ENCODE results near the gene PPP2CA. TPM values are rescaled to one million over a fixed set of nuclear protein-coding genes. Genes with fewer than 3 reads are reported as not detected.

PPP2CA gene
- total and polyA plus RNA-seq, 3 experiments from 2014 or later = 189 to 232 (median 210) TPM

GRCh38 chr5:134207696-134208095 lies 18.2 kb downstream of the PPP2CA start:
- peaks cover 55% of the 10 kb centered on the region for H3K4me1 ChIP-seq (ENCODE audit: insufficient read depth, low read length)
- Mint-ChIP-seq H3K27me3 (peaks cover 0 to 4% of the 10 kb centered on the region in 2 donors), H3K4me1 (peaks cover 53 to 78% (median 66%) of the 10 kb centered on the region in 3 donors), H3K36me3 (peaks cover 4 to 45% (median 10%) of the 10 kb centered on the region in 3 donors), H3K27ac (peak overlapping the region in 3 of 8 donors; percentile 46 to 69 (median 66)), H3K4me3 (peak overlapping the region in 2 of 7 donors; percentile 8 to 15), H3K9me3 (no peaks in the 10 kb centered on the region)
- no peak overlapping the region for H3K4me3 ChIP-seq (ENCODE audit: low read length)
- H3K27ac ChIP-seq (ENCODE audit: low read depth, low read length) = no peak overlapping the region
- H3K27me3 ChIP-seq (ENCODE audit: insufficient read depth, low read length, poor library complexity, severe bottlenecking) = no peaks in the 10 kb centered on the region
- no peak for DNase-seq
- H3K9me3 ChIP-seq (ENCODE audit: low read length) = no peaks in the 10 kb centered on the region
- ChIA-PET POLR2A (no interaction called here), CTCF (interaction anchor here (1.6 to 2.0 kb wide), 2 partner anchors 19 to 198 kb away, joined by 3 to 6 read pairs; partner anchors contain the start of gene PPP2CA)
- peaks cover 21% of the 10 kb centered on the region for H3K36me3 ChIP-seq (ENCODE audit: insufficient read depth, low read length)

- no peak overlapping the region for H3K4me3 ChIP-seq (ENCODE audit: low read length)
- peaks cover 24% of the 10 kb centered on the region for H3K36me3 ChIP-seq (ENCODE audit: insufficient read depth, low read length)
- Mint-ChIP-seq H3K27ac (peak overlapping the region in 2 of 8 donors; percentile 10 to 80), H3K27me3 (peaks cover 0 to 4% of the 10 kb centered on the region in 2 donors), H3K9me3 (no peaks in the 10 kb centered on the region), H3K36me3 (peaks cover 4 to 52% (median 14%) of the 10 kb centered on the region in 3 donors), H3K4me1 (peaks cover 50 to 77% (median 64%) of the 10 kb centered on the region in 3 donors), H3K4me3 (no peak overlapping the region)
- no peaks in the 10 kb centered on the region for H3K9me3 ChIP-seq (ENCODE audit: low read length)
- no peak for DNase-seq
- H3K27me3 ChIP-seq (ENCODE audit: insufficient read depth, low read length, poor library complexity, severe bottlenecking) = no peaks in the 10 kb centered on the region
- no peak overlapping the region for H3K27ac ChIP-seq (ENCODE audit: low read depth, low read length)
- H3K4me1 ChIP-seq (ENCODE audit: insufficient read depth, low read length) = peaks cover 52% of the 10 kb centered on the region
- POLR2A ChIA-PET = no interaction called here
- CTCF ChIA-PET = interaction anchor here (0.7 to 1.6 kb wide), 4 partner anchors 86 to 380 kb away, joined by 3 read pairs; no protein-coding TSS in a partner anchor
These were observed 19.2 kb downstream of the PPP2CA start for GRCh38 chr5:134206627-134207160.

DNA sequence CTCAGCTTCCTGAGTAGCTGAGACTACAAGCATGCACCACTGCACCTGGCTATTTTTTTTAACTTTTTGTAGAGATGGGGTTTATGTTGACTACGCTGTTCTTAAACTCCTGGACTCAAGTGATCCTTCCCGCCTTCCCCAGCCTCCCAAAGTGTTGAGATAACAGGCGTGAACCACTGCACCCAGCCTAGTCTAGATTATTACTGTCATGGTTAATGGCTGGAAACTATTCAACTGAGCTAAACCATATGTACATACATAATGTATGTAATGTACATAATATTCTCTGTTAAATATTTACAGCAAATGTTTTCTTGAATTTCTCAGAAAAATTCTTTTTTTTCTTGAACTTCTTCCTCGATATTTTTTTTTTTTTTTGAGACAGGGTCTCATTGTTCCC lies 21.3 kb downstream of the PPP2CA start:
- Histone ChIP-seq H3K4me3 (ENCODE audit: low read length) (no peak overlapping the region), H3K4me1 (ENCODE audit: insufficient read depth, low read length) (peaks cover 31% of the 10 kb centered on the region), H3K27ac (ENCODE audit: low read depth, low read length) (no peak overlapping the region), H3K9me3 (ENCODE audit: low read length) (no peaks in the 10 kb centered on the region), H3K27me3 (ENCODE audit: insufficient read depth, low read length, poor library complexity, severe bottlenecking) (no peaks in the 10 kb centered on the region), H3K36me3 (ENCODE audit: insufficient read depth, low read length) (peaks cover 45% of the 10 kb centered on the region)
- Mint-ChIP-seq H3K9me3 (no peaks in the 10 kb centered on the region), H3K4me3 (no peak overlapping the region), H3K27ac (peak overlapping the region in 4 of 8 donors; percentile 58 to 69 (median 64)), H3K27me3 (peaks cover 0 to 2% of the 10 kb centered on the region in 2 donors), H3K4me1 (peaks cover 41 to 60% (median 49%) of the 10 kb centered on the region in 3 donors), H3K36me3 (peaks cover 10 to 70% (median 23%) of the 10 kb centered on the region in 3 donors)
- ChIA-PET POLR2A (interaction anchor here (0.7 to 1.8 kb wide), 3 partner anchors 11 to 426 kb away, joined by 3 to 5 read pairs (median 4); no protein-coding TSS in a partner anchor), CTCF (interaction anchor here (0.8 to 1.8 kb wide), 3 partner anchors 13 to 165 kb away, joined by 3 to 4 read pairs (median 3); no protein-coding TSS in a partner anchor)
- DNase-seq = no peak

- CTCF ChIA-PET = interaction anchor here (1.8 kb wide), 1 partner anchor 18 kb away, joined by 4 read pairs; no protein-coding TSS in a partner anchor
These were observed 22.2 kb downstream of the PPP2CA start for GRCh38 chr5:134203630-134204029.

GRCh38 chr5:134195666-134196065 lies 30.2 kb downstream of the PPP2CA start:
- Histone ChIP-seq H3K9me3 (ENCODE audit: low read length) (no peaks in the 10 kb centered on the region), H3K27me3 (ENCODE audit: insufficient read depth, low read length, poor library complexity, severe bottlenecking) (no peaks in the 10 kb centered on the region), H3K36me3 (ENCODE audit: insufficient read depth, low read length) (peaks cover 26% of the 10 kb centered on the region), H3K4me1 (ENCODE audit: insufficient read depth, low read length) (no peaks in the 10 kb centered on the region), H3K4me3 (ENCODE audit: low read length) (no peak overlapping the region), H3K27ac (ENCODE audit: low read depth, low read length) (no peak overlapping the region)
- peaks cover 5 to 60% (median 22%) of the 10 kb centered on the region in 3 donors for H3K36me3 Mint-ChIP-seq
- H3K27me3 Mint-ChIP-seq = no peaks in the 10 kb centered on the region
- ChIA-PET POLR2A (interaction anchor here (0.8 kb wide), 1 partner anchor 13 kb away, joined by 3 read pairs; no protein-coding TSS in a partner anchor), CTCF (interaction anchor here (1.2 to 1.4 kb wide), 2 partner anchors 12 to 156 kb away, joined by 3 to 6 read pairs; no protein-coding TSS in a partner anchor)
- no peak overlapping the region for H3K27ac Mint-ChIP-seq
- no peaks in the 10 kb centered on the region for H3K4me1 Mint-ChIP-seq
- no peak for DNase-seq
- no peaks in the 10 kb centered on the region for H3K9me3 Mint-ChIP-seq
- H3K4me3 Mint-ChIP-seq = no peak overlapping the region

More at GRCh38 chr5:134203630-134204029, 22.2 kb downstream of the PPP2CA start:
- no peak overlapping the region for H3K4me3 Mint-ChIP-seq
- POLR2A ChIA-PET = interaction anchor here (0.6 to 1.8 kb wide), 2 partner anchors 12 to 17 kb away, joined by 5 to 7 read pairs; no protein-coding TSS in a partner anchor
- Histone ChIP-seq H3K4me3 (ENCODE audit: low read length) (no peak overlapping the region), H3K4me1 (ENCODE audit: insufficient read depth, low read length) (peaks cover 22% of the 10 kb centered on the region), H3K36me3 (ENCODE audit: insufficient read depth, low read length) (peaks cover 54% of the 10 kb centered on the region), H3K27me3 (ENCODE audit: insufficient read depth, low read length, poor library complexity, severe bottlenecking) (no peaks in the 10 kb centered on the region), H3K27ac (ENCODE audit: low read depth, low read length) (no peak overlapping the region), H3K9me3 (ENCODE audit: low read length) (no peaks in the 10 kb centered on the region)
- no peak overlapping the region for H3K27ac Mint-ChIP-seq
- H3K4me1 Mint-ChIP-seq = peaks cover 32 to 50% (median 40%) of the 10 kb centered on the region in 3 donors
- no peaks in the 10 kb centered on the region for H3K9me3 Mint-ChIP-seq
- DNase-seq = no peak
- H3K36me3 Mint-ChIP-seq = peaks cover 10 to 80% (median 28%) of the 10 kb centered on the region in 3 donors
- H3K27me3 Mint-ChIP-seq = peaks cover 0 to 1% of the 10 kb centered on the region in 2 donors

DNA sequence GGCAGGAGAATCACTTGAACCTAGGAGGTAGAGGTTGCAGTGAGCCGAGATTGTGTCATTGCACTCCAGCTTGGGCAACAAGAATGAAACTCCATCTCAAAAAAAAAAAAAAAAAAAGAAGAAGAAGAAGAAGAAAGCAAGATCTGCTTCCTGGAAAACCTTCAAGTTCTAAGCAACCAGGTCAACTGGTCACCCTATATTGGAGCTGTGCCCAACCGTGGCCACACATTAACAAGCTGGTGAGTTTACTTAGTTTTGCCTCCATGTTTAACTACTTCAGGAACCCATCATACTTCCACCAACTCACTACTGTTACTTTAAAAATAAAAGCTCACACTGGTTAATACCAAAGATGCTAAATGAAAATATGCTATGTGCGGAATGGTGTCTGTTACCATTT lies 36.8 kb downstream of the PPP2CA start:
- Mint-ChIP-seq H3K27me3 (peaks cover 0 to 1% of the 10 kb centered on the region in 2 donors), H3K9me3 (no peaks in the 10 kb centered on the region), H3K36me3 (peaks cover 0 to 2% (median 2%) of the 10 kb centered on the region in 3 donors), H3K4me3 (no peak overlapping the region), H3K4me1 (no peaks in the 10 kb centered on the region), H3K27ac (no peak overlapping the region)
- ChIA-PET CTCF (interaction anchor here (1.7 kb wide), 1 partner anchor 100 kb away, joined by 5 read pairs; no protein-coding TSS in a partner anchor), POLR2A (interaction anchor here (0.6 kb wide), 1 partner anchor 1230 kb away, joined by 3 read pairs; no protein-coding TSS in a partner anchor)
- Histone ChIP-seq H3K27ac (ENCODE audit: low read depth, low read length) (no peak overlapping the region), H3K36me3 (ENCODE audit: insufficient read depth, low read length) (no peaks in the 10 kb centered on the region), H3K4me3 (ENCODE audit: low read length) (no peak overlapping the region), H3K27me3 (ENCODE audit: insufficient read depth, low read length, poor library complexity, severe bottlenecking) (no peaks in the 10 kb centered on the region), H3K9me3 (ENCODE audit: low read length) (no peaks in the 10 kb centered on the region), H3K4me1 (ENCODE audit: insufficient read depth, low read length) (no peaks in the 10 kb centered on the region)
- DNase-seq = no peak

DNA sequence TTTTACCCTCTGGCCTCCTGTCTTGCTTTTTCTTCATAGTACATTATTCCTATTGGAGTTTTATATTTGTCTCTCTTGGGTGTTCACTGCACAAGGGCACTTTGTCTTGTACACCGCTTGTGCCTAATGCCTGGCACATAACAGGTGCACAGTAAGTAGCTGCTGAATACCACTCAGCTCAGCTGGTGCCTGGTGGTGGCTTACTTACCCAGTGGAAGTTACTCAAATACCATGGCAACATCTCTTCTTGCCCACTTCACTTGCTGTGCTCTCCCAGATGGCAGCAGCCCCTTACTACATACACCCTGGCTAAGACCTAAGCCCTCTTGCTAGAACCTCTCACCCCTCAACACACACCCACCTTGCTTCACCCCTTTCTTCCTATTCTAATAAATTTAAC lies 37.8 kb downstream of the PPP2CA start:
- ChIA-PET CTCF (interaction anchor here (0.5 to 1.2 kb wide), 2 partner anchors 51 to 149 kb away, joined by 3 read pairs; no protein-coding TSS in a partner anchor), POLR2A (no interaction called here)
- H3K36me3 Mint-ChIP-seq = peaks cover 0 to 2% (median 0%) of the 10 kb centered on the region in 3 donors
- Histone ChIP-seq H3K36me3 (ENCODE audit: insufficient read depth, low read length) (no peaks in the 10 kb centered on the region), H3K27ac (ENCODE audit: low read depth, low read length) (no peak overlapping the region), H3K4me1 (ENCODE audit: insufficient read depth, low read length) (no peaks in the 10 kb centered on the region), H3K9me3 (ENCODE audit: low read length) (no peaks in the 10 kb centered on the region), H3K27me3 (ENCODE audit: insufficient read depth, low read length, poor library complexity, severe bottlenecking) (no peaks in the 10 kb centered on the region), H3K4me3 (ENCODE audit: low read length) (no peak overlapping the region)
- no peak overlapping the region for H3K4me3 Mint-ChIP-seq
- peaks cover 0 to 1% of the 10 kb centered on the region in 2 donors for H3K27me3 Mint-ChIP-seq
- no peak for DNase-seq
- no peaks in the 10 kb centered on the region for H3K4me1 Mint-ChIP-seq
- H3K27ac Mint-ChIP-seq = no peak overlapping the region
- H3K9me3 Mint-ChIP-seq = no peaks in the 10 kb centered on the region
